IPS DF 6.9 (cell line): ENCODE results near the gene GPR78.

Source experiments
- DNase-seq: peaks from one replicate; pipeline ENCODE4 v3.0.0-alpha.2; 2013; ENCODE audit warnings: low read depth, low spot score
- H3K27ac ChIP-seq: one replicate; pipeline ENCODE4 v1.5.1; 2013; ENCODE audit warnings: low read length, control low read depth
- H3K27me3 ChIP-seq: 2 replicates; pipeline ENCODE4 v1.6.1; 2013; ENCODE audit warnings: mild to moderate bottlenecking, low read length; ENCODE audit not compliant: control insufficient read depth, insufficient read depth
- H3K36me3 ChIP-seq: 2 replicates; pipeline ENCODE4 v1.6.1; 2013; ENCODE audit warnings: low read length; ENCODE audit not compliant: control insufficient read depth, insufficient read depth
- H3K4me1 ChIP-seq: 2 replicates; pipeline ENCODE4 v1.6.1; 2013; ENCODE audit warnings: low read length; ENCODE audit not compliant: control insufficient read depth, insufficient read depth
- H3K4me3 ChIP-seq: 2 replicates; pipeline ENCODE4 v1.5.1; 2013; ENCODE audit warnings: mild to moderate bottlenecking, low read length
- H3K9me3 ChIP-seq: 2 replicates; pipeline ENCODE4 v1.6.1; 2013; ENCODE audit warnings: low read length, inconsistent platforms; ENCODE audit not compliant: control insufficient read depth, insufficient read depth
- WGBS: extraction: QIAGEN DNeasy Blood & Tissue Kit; methylation state at CpG from one replicate; pipeline ENCODE4 v1.1.7; 2013; ENCODE audit warnings: mixed read lengths, missing lambda C conversion rate; ENCODE audit not compliant: insufficient read length, insufficient coverage; 5-methylcytosine and 5-hydroxymethylcytosine counted together

GPR78 gene

DNA sequence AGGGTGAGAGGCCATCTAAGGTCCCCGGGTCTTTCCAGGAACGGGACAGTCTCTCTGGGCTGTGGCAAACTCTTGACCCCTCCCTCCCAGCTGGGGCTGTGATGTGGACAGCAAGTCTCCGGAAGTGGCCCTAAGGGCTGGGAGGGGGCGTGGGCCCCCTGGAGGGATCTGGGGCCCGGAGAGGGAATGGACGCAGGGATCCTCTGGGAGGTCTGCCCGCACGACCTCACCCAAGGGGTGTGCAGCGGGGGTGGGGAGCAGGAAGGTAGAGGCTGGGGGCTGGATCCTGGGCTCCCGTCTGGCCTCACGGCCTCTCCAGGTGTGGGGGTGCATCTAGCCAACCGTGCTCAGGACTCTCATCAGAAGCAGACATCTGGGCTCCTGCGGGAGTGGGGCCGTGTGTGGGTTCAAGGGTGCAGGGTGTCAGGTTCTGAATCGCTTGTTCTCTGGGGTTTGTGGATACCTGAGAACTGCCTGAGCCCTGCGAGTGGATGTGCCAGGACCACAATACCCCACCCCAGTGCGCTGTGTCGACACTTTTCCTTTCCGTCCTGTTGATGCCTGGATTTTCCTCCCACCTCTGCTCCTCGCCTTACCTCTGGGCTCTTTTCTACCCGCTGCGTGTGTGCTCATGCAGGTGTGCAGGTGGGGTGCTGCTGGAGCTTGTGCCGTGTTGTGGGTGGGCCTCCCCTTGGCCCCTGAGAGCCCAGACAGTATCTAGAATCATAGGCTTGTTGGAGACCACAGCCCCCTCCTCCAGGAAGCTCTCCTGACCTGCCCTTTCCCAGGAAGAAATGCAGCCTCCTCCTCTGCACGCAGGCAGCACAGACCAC lies 13.3 kb downstream of the GPR78 start:
- DNase-seq: no peak
- no CpG with 5 or more reads among the region's 24 CpGs for WGBS
- no peak overlapping the region for H3K27ac ChIP-seq
- peaks cover 2% of the 10 kb centered on the region; the same call in 1 of the 2 replicates for H3K36me3 ChIP-seq
- H3K9me3 ChIP-seq: no peaks in the 10 kb centered on the region
- peak overlapping the region; percentile 48 for H3K4me3 ChIP-seq
- H3K4me1 ChIP-seq: peaks cover 8% of the 10 kb centered on the region
- no peaks in the 10 kb centered on the region for H3K27me3 ChIP-seq

DNA sequence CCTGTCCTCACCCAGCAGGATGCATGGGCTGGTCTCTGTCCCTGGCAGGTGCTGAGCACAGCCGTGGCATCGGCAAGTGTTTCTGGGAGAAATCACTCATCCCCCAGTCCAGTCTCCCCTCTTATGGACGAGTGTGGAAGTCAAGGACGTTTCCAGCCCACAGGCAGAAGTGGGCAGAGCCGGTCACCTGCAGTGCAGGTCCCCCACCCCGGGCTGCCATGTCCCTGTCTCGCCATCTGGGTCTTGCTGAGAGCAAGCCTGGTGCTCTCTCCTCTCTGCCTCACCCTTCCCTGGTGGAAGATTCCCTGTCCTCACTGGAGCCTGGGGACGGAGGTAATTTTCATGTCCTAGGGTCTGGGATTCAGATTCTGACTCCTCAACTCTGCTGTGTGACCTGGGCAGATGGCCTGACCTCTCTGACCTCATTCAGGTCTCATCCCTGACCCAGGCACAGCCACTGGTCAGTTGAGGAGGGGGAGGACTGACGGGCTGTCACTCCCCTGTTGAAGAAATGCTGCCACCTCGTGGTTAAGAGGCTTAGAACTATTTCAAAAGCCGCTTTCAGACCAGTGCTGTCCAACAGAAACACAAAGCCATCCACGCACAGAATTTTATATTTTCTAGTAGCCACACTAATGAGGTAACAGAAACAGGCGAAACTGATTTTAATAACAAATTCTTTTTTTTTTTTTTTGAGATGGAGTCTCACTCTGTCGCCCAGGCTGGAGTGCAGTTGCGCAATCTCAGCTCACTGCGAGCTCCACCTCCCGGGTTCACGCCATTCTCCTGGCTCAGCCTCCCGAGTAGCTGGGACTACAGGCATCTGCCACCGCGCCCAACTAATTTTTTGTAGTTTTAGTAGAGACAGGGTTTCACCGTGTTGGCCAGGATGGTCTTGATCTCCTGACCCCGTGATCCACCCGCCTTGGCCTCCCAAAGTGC lies 14.2 kb downstream of the GPR78 start:
- Histone ChIP-seq H3K9me3 (no peaks in the 10 kb centered on the region), H3K4me3 (no peak overlapping the region), H3K27me3 (no peaks in the 10 kb centered on the region), H3K36me3 (peaks cover 6% of the 10 kb centered on the region; the same call in 1 of the 2 replicates), H3K27ac (no peak overlapping the region), H3K4me1 (peaks cover 8% of the 10 kb centered on the region)
- DNase-seq: no peak
- WGBS: no CpG with 5 or more reads among the region's 24 CpGs

DNA sequence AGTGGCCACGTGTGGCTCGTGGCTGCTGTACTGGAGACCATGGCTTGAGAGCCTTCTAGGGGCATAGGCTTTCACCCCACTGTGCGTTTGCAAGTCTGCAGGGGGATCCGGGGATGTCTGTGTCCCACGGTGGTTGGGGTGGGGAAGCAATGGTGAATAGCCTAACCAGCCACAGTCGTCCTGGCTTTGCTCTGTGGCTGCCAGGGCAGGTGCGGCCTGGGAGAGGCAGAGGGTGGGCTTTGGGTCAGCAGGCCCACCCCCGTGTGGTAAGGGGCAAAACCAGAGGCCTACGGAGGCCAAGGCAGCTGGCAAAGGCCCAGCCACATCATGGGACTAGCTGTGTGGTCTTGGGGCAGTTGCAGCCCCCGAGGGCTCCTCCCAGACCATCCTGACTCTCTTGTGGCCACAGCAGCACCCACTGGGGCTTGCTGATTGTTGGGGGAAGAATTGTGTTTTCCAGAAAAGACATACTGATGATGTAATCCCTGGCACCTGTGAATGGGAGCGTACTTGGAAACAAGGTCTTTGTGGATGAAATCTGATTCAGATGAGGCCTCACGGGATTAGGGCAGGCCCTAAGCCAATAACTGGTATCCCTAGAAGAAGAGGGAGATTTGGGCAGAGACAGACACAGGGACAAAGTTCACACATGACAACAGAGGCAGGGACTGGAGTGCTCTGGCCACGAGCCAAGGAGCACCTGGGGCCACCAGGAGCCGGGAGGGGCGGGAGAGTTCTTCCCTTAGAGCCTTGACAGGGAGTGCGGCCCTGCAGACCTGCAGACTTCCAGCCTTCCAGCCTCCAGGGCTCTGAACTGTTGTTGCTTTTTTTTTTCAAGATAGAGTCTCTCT lies 15.3 kb downstream of the GPR78 start:
- Histone ChIP-seq H3K27ac (no peak overlapping the region), H3K27me3 (no peaks in the 10 kb centered on the region), H3K4me3 (no peak overlapping the region), H3K4me1 (peaks cover 8% of the 10 kb centered on the region), H3K9me3 (no peaks in the 10 kb centered on the region), H3K36me3 (peaks cover 10% of the 10 kb centered on the region; the same call in 1 of the 2 replicates)
- WGBS: no CpG with 5 or more reads among the region's 16 CpGs
- DNase-seq: no peak

GRCh38 chr4:8596891-8597290 lies 16.7 kb downstream of the GPR78 start:
- Histone ChIP-seq H3K9me3 (no peaks in the 10 kb centered on the region), H3K4me1 (peaks cover 8% of the 10 kb centered on the region), H3K27me3 (no peaks in the 10 kb centered on the region), H3K4me3 (no peak overlapping the region), H3K36me3 (peaks cover 16% of the 10 kb centered on the region), H3K27ac (no peak overlapping the region)
- DNase-seq: no peak
- WGBS: no CpG with 5 or more reads among the region's 9 CpGs

GRCh38 chr4:8597319-8597718 lies 17.1 kb downstream of the GPR78 start:
- Histone ChIP-seq H3K27ac (no peak overlapping the region), H3K36me3 (peaks cover 17% of the 10 kb centered on the region), H3K4me1 (peaks cover 6% of the 10 kb centered on the region)

DNA sequence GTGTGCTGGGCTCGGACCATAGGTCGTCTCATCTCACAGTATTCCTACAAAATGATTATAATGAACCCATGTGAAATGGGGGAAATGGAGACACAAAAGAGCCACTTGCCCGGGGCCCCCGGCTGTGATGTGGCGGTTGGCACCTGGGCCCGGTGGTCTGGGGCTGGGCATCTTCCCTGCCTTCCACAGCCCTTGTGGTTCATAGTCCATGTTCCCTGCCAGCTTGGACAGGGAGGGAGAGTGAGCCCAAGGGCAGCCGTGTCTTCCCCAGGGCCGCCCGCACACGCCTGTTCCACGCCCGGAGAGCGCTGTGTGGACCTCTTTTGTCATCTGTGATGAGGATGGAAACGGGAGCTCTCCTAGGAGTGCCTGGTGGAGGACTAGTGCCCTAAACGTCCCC lies 17.6 kb downstream of the GPR78 start:
- no peak overlapping the region for H3K4me3 ChIP-seq
- H3K27me3 ChIP-seq: no peaks in the 10 kb centered on the region
- no CpG with 5 or more reads among the region's 15 CpGs for WGBS
- H3K9me3 ChIP-seq: no peaks in the 10 kb centered on the region
- peaks cover 5% of the 10 kb centered on the region for H3K4me1 ChIP-seq
- no peak overlapping the region for H3K27ac ChIP-seq
- H3K36me3 ChIP-seq: peaks cover 19% of the 10 kb centered on the region
- no peak for DNase-seq

More at GRCh38 chr4:8597319-8597718, 17.1 kb downstream of the GPR78 start:
- Histone ChIP-seq H3K4me3 (no peak overlapping the region), H3K27me3 (no peaks in the 10 kb centered on the region), H3K9me3 (no peaks in the 10 kb centered on the region)
- DNase-seq: no peak
- WGBS: no CpG with 5 or more reads among the region's 13 CpGs

DNA sequence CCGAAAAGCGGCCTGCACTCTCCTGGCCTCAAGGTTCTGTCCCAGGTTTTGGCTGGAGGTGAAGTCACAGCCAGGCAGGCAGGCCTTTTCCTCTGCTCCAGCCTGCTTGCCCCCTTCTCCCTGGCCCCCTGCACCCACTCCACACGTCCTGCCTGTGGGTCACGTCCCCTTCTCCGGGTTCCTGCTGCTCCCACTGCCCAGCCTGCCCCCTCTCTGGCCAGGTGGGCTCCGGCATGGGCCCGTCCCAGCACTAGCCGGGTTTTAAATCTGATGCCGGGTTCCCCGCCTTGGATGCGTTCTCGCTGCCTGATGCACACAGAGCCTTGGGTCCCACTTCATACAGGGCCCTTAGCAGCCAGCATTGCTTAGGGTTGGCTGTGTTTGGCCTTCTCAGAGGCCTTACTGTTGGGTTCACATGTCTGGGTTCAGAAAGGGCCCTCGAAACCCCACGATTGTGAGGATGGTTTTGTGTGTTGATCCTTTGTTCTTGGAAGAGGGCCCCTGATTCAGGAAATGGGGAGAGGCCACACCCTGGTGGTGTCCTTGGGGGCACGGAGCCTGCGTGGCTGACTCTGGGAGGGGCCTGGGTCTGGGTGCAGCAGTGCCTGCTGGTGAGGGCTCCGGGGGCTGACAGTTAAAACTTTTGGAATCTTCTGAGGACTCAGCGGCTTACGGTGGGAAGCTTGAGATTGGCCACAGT lies 18.3 kb downstream of the GPR78 start:
- no peak overlapping the region for H3K4me3 ChIP-seq
- peaks cover 19% of the 10 kb centered on the region for H3K36me3 ChIP-seq
- H3K27ac ChIP-seq: no peak overlapping the region
- no peak for DNase-seq
- no peaks in the 10 kb centered on the region for H3K9me3 ChIP-seq
- H3K27me3 ChIP-seq: no peaks in the 10 kb centered on the region
- WGBS: no CpG with 5 or more reads among the region's 19 CpGs
- peaks cover 5% of the 10 kb centered on the region for H3K4me1 ChIP-seq

DNA sequence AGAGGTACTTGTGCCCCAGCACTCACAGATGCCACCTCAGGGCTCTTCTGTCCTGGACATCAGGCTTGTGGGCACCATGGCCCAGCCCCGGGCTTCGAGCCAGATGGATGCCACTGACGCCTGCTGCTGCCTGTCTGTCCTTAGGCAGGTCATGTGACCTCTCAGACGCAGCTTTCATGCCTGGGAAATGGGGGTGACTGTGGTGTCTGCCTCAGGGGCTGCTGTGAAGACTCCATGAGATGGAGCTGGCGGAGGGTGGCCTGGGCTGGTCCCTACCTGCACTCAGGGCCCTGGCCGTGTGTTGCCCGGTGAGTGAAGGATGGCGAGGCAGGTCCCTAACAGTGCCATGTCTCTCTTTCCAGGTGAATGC lies 18.9 kb downstream of the GPR78 start:
- Histone ChIP-seq H3K4me1 (peaks cover under 1% of the 10 kb centered on the region), H3K27me3 (no peaks in the 10 kb centered on the region), H3K9me3 (no peaks in the 10 kb centered on the region), H3K36me3 (peaks cover 19% of the 10 kb centered on the region), H3K4me3 (no peak overlapping the region), H3K27ac (no peak overlapping the region)
- WGBS: no CpG with 5 or more reads among the region's 8 CpGs
- DNase-seq: no peak

- H3K4me1 ChIP-seq: no peaks in the 10 kb centered on the region
- no peak overlapping the region for H3K27ac ChIP-seq
- no peaks in the 10 kb centered on the region for H3K9me3 ChIP-seq
- no CpG with 5 or more reads among the region's 9 CpGs for WGBS
- no peak overlapping the region for H3K4me3 ChIP-seq
- peaks cover 19% of the 10 kb centered on the region for H3K36me3 ChIP-seq
- H3K27me3 ChIP-seq: no peaks in the 10 kb centered on the region
- DNase-seq: no peak
Measured at GRCh38 chr4:8599657-8600056, 19.5 kb downstream of the GPR78 start.
